GM04503 (cell line): ENCODE data around the gene CD320.
"Not testable (repeated sequence)": the region's sequence is repeated elsewhere in the genome, so short reads cannot be mapped to it uniquely, and the experiment has no call there.

Experiments used
- DNase-seq: peaks from one replicate; pipeline ENCODE4 v3.0.0-alpha.2; 2012; ENCODE audit warnings: low read depth

CD320 gene

DNA sequence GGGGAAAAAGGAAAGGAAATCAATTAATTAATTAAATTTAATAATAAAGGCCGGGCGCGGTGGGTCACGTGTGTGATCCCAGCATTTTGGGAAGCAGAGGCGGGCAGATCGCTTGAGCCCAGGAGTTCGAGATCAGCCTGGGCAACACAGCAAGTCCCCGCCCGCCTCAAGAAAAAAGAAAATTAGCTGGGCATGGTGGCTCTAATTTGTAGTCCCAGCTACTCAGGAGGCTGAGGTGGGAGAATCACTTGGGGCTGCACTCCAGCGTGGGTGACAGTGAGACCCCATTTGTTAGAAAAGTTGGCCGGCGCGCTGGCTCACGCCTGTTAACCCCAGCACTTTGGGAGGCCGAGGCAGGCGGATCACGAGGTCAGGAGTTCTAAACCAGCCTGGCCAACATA lies 733 bp upstream of the CD320 start:
- no peak for DNase-seq

DNA sequence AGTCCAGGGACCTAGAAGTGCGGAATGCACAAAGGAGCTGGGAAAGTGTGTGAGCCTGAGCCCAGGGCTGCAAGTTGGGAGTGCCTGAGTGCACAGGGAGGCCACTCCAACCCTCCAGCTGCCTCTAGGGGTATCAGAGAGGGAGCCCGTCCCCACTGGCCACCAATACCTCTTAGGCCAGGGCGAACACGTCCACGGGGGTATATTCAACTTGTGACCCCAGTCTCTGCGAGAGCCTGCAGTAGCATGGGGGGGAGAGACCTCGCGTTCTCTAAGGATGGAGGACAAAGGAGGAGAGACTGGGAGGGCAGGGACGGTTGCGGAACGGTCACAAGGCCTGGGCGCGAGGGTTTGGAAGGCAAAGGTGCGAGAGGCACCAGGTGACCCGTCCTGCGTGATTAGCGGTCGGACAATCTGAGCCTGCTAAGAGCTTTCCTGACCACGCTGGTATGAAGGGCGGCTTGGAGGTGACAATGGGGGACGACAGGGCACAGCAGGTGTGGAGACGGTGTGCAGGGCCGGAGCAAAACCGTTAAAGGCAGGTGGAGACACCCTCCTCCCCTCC lies 676 bp downstream of the CD320 start:
- DNase-seq = no peak

DNA sequence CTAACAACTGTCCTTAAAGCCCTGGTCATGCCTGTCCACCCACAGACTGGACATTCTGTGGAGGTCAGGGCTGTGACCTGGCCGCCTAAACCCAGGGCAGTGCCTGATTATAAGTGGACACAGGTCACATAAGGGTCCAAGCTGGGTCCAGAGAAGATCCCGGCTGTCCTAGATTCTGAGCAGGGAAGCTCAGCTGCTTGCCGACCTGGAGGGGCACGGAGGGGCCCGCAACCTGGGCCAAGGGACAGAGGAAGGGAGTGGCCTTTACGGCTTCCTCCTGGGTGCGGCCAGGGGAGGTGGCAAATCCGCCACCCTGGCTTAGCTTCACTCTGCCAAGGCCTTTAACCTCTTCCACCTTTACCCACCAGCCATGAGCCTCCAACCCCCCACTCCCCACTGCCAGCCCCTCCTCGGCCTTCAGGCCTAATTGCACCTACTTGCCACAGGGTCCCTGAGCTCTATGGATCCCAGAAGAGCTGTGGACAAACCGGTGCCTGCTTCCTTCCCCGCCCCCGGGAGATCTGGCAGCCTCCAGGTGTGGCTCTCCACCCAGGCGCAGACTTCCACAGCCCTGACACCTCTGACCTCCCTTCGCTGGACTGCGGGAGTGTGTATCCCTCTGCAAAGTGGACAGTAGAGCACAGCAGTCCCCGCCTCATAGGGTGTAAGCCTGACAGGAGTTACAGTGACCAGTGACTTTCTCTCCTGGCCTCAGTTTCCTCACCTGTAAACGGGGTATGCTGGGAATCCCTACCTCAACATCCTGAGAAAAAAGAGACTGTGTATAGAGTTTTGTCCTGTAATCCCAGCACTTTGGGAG lies 1.7 kb downstream of the CD320 start:
- DNase-seq = no peak

DNA sequence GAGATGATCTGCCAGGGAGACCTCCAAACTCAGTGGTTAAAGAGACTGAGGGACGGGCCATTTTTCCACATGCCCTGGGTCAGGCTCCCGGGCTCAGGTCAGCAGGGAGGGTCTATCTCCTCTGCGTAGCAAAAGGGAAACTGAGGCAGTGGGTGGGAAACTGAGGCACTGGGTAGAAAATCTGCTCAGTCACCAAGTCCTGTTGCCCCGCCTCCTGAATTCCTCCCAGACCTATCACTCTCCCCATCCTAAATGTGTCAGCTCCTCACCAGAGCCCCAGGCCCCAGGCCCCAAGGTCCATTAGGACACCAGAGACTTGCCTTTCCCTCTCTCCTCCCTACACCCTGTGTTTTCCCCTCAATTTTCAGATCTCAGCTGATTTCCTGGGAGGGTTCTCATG lies 2.4 kb downstream of the CD320 start:
- no peak for DNase-seq

DNA sequence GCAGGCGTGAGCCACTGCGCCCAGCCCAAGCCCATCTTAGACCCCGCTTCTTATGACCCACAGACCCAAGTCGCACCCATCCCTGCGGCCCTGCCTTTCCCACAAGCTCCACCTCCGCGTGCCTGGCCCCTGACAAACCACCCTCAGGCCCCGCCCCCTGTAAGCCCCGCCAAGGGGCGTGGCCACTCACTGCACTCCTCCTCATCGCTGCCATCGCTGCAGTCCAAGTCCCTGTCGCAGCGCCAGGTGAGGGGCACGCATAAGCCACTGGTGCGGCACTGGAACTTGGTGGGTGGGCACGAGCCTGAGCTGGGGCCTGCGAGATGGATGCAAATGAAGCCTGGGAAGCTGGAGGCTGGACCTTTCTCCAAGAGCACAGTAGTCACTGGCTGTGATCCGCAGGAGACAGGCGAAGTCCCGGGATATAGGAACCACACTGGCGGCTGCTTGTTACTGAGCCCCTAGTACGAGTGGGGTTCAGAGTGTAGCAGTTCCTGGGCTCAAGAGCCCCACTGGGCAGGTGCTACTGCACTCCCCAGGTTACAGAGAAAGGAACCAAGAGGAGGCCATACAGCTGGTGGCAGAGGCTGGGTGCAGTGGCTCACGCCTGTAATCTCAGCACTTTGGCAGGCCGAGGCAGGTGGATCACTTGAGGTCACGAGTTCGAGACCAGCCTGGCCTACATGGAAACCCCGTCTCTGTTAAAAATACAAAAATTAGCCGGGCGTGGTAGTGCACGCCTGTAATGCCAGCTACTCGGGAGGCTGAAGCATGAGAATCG lies 3.1 kb downstream of the CD320 start:
- no peak for DNase-seq

DNA sequence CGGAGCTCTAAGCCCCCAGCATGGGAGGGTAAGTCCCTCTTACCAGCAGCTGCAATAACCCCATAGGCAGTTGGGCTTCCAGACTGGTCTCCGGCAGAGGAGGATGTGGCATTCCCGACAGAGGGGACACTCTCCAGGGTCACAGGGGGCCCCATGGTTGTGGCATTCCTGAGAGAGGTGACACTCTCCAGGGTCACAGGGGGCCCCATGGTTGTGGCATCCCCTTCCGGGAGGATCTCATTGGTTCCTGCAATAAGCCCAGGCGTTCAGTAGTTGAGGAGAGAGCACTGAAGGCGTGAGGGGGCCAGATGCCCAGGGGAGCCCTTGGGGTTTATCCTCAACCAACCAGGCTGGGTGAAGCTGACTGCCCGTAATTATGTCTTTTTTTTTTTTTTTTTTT lies 5.4 kb downstream of the CD320 start:
- DNase-seq = no peak

DNA sequence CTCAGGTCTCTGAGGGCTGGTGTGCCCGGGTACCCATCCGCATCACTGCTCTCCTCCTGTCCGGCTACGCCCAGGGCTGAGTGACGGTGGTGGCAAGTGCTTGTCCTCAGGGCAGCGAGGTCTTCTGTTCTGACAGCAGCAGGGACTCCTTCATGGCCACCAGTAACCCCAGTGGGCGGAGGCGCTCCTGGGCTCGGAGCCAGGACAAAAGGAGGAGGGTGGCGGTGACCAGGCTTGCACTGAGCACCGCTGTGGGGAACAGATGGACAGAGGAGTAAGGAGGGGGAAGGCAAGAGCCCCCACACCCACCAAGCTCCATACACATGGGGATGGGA lies 5.8 kb downstream of the CD320 start:
- DNase-seq = no peak

DNA sequence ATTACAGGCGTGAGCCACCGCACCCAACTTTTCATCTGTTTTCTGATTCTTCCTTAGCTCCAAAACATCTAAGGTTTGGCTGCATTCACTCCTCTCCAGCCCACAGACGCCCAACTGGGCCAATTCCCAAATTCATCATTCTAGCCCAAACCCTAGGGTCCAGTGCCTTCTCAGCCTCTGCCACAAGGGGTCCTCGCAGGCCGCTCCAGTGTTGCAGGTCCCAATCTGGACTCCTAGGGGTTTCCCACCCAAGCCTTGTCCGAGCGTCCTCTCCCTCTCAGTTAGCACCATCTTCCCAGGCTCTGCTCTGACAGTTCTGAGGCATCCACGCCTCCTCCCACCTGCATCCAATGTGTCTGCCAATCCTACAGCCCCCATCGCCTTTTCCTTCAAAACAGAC lies 16.8 kb downstream of the CD320 start:
- DNase-seq = not testable (repeated sequence)

DNA sequence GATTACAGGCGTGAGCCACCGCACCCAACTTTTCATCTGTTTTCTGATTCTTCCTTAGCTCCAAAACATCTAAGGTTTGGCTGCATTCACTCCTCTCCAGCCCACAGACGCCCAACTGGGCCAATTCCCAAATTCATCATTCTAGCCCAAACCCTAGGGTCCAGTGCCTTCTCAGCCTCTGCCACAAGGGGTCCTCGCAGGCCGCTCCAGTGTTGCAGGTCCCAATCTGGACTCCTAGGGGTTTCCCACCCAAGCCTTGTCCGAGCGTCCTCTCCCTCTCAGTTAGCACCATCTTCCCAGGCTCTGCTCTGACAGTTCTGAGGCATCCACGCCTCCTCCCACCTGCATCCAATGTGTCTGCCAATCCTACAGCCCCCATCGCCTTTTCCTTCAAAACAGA lies 31.6 kb downstream of the CD320 start:
- not testable (repeated sequence) for DNase-seq

DNA sequence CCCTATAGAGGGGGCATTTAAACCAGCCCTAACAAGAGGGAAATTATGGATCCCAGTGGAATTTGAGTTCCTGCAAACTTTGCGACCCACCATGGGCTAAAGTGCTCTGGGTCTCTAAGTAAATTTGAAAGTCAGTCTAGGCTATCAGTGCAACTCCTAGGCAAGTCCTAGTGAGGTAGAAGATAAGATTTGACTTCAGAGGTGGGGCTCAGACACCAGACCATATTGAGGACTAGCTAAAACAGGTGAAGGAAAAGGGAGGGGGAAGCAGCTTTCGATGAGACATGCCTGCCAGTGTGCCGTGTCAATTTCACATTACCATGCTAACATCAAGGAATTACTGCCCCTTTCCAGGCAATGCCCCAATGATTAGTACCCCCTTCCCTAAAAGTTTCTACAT lies 38.4 kb downstream of the CD320 start:
- no peak for DNase-seq

DNA sequence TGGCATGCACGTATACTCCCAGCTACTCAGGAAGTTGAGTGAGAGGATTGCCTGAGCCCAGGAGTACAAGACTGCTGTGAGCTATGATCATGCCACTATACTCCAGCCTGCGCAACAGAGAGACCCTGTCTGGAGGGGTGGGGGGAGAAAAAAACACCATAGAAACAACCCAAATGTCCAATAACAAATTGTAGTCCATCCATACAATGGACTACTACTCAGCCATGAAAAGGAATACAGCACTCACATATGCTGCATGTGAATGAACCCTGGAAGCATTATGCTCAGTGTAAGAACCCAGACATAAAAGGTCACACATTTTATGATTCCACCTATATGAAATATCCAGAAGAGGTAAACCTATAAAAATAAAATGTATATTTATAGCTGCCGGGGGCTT lies 42.3 kb downstream of the CD320 start:
- DNase-seq = no peak

DNA sequence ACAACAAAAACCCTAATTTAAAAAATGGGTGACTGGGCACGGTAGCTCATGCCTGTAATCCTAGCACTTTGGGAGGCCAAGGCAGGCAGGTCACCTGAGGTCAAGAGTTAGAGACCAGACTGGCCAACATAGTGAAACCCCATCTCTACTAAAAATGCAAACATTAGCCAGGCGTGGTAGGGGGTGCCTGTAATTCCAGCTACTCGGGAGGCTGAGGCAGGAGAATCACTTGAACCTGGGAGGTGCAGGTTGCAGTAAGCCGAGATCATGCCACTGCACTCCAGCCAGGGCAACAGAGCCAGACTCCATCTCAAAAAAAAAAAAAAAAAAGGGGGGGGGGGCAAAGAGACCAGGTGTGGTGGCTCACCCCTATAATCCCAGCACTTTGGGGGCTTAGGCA lies 43.9 kb downstream of the CD320 start:
- DNase-seq = not testable (repeated sequence)

DNA sequence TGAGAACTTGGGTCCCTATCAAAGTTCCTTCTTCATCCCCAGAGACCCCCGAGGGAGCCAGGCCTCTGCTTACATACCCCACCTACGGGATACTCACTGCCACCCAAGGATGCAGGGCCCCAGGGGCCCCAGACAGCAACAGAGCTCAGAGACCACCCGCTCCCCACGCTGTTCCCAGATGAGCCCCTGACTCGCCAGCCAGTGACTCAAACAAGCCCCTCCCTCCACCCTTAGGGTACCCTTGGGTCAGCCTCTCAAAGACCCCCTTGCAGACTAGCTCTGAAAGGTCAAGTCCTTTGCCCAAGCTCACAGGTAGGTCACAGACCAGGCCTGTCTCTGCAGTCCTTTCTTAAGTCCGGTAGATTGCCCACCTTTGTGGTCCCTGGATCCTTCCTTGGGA lies 45.7 kb downstream of the CD320 start:
- DNase-seq = no peak

DNA sequence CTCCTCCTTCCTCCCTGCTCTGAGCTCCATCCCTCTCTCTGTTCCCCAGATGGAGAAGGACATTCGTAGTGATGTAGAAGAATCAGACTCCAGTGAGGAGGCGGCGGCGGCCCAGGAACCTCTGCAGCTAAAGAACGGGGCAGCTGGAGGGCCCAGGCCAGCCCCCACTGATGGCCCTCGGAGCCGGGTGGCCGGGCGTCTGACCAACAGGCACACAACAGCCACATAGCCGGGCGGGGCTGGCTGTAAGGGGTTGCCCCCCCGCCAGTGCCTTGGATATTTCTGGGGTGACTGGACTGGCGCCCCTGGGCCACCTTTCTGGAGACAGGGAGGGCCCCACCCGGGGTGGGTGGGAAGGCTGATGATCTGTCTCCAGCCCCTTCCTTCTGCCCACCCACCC lies 46.3 kb downstream of the CD320 start:
- DNase-seq = no peak

DNA sequence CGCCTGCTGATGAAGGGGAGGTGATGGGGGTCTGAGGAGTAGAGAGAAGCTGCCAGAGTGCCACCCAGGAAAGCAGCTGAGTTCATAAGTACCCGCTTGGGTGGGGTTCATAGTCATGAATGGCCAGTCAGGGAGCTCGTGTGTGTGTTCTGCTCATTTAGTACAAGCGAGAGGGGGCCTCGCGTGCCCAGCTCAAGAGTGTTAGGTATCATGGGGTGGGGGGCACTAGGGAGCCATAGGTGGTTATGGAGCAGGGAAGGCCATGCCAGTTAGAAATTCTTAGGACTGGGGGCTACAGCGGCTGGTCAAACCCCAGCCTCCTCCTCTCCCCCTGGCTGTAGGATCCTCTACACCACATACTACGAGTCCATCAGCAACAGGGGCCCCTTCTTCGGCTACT lies 46.8 kb downstream of the CD320 start:
- DNase-seq = no peak

DNA sequence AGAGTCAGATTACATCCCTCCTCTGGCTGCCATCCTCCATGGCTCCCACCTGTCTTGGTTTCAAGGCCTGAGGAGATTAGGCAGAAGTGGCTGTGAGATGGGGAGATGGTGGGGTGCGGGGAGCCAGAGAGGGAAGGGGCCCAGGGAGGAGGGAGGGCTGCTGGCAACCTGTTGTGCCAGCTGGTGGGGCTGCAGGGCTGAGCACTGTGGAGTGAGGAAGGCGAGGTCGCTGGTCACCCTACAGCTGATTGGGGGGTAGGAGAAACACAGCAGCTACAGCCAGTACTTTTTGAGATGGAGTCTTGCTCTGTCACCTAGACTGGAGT lies 48.3 kb downstream of the CD320 start:
- DNase-seq = no peak

DNA sequence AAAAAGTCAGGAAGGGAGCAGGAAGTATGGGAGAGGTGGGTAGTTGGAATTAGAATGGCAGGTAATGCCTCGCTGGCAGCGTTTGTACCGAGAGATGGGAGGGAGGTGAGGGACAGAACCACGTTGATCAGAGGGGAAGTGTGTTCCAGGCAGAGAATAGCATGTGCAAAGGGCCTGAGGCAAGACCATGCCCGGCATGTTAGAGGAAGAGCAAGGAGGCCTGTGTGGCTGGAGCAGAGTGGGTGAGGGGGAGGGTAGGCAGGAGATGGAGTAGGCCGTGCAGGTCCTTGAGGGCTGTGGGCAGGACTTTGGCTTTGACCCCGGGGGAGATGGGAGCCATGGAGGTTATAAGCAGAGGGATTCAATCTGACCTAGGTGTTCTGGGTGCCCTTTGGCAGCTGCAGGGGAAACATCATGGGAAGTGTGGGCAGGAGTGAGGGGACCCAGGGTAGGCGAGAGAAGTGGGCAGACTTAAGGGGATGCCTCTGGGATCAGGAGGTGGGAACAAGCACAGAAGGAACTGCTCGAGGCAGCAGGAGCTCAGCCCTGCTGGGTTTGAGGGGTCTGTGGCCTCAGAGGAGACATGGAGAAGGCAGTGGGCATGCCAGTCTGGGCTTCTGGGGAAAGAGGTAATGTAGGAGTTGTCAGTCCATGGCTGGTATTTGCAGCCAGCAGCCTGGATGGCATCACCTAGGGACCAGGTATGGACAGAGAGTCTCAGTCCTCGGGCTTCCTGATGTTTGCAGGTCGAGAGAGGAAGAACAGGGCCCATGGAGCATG lies 48.8 kb downstream of the CD320 start:
- DNase-seq = no peak

DNA sequence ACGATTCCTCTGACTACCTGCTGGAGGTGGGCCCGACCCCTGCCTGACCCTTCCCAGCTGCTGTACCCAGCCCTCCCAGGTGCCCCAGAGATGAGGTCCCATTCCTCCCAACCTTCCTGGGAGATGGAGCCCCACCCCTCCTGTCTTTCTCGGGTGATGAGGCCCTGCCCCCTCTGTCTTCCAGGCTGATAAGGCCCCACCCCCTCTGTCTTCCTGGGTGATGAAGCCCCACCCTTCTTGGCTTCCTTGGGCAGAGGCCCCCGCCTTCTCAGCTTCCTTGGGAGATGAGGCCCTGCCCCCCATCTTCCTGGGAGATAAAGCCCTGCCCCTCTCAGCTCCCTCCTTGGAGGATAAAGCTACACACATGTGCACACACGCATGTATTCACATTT lies 51.1 kb downstream of the CD320 start:
- no peak for DNase-seq

DNA sequence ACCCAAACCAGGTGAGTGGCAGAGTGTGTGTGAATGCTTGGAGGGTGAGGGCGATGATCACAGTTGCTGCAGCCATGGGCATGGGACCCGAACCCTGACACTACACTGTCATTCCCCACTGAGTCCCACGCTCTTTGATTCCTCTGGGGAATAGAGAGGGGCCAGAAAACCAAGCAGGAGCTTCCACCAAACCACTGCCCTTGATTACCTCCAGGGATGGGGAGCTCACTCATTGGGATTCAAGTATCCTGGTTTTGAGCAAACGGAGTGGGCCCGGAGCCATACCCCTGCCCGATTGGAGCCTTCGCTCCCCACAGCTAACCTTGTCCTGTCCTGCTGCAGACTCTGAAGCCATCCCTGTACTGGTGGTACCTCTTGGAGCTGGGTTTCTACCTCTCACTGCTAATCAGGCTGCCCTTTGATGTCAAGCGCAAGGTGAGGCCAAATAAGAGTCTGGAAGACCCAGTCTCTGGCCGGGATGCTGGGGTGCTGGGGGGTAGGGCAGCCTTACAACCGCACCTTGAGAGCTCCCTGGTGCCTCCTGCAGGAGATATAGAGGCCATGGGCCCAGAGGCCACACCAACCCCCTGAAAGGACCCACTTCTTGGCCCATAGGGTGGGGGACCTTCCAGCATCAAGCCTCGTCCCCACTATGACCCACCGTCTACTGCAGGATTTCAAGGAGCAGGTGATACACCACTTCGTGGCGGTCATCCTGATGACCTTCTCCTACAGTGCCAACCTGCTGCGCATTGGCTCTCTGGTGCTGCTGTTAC lies 51.7 kb downstream of the CD320 start:
- DNase-seq = no peak

DNA sequence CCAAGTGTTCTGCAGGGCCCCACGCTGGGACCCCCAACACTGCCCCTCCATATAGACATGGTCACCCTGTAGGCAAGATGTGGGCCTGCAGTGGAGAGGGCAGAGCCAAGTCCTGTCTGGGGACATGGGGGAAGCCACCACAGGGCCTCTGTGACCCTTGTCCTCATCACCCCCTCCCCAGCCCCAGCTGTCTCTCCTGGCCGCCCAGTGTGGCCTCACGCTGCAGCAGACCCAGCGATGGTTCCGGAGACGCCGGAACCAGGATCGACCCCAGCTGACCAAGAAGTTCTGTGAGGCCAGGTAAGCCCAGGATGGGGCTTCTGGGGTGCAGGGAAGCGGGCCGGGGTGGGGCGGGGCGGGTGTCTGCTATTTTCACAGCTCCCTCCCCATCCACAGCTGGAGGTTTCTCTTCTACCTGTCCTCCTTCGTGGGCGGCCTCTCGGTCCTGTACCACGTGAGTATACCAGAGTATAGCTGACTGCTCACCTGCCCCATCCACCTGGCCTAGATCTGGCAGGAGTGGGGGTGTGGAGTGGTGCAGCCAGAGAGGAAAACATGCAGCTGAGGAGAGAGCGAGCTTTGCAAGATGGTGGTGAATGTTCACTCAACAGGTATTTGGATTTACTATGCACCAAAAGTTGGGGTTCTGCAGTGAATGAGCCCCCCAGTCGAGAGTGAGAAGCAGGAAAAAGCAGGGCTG lies 52.6 kb downstream of the CD320 start:
- DNase-seq = no peak

DNA sequence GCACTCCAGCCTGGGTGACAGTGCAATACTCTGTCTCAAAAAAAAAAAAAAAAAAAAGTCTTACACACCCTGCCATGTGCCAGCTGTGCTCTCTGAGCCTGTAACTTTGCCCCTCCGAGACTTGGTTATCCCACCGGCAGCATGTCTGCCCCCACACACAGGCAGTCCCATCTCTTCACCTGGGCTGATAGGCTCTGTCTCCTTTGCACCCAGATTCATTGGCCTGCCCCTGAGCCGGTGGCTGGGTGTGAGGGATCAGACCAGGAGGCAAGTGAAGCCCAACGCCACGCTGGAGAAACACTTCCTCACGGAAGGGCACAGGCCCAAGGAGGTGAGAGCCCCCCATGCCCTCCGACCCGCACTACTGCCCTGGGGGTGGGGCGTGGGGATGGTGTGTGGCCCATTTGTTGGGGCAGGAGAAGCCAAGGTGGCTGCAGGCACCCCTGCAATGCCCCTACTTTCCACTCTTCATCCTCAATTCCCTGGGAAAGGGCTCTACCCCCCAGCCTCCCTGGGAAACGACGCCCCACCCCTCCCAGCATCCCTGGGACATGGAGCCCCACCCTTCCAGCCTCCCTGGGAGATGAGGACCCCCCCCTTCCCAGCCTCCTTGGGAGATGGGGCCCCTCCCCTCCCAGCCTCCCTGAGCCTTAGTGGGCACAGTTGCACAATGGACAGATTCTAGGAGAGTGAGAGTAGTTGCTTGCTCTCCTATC lies 53.7 kb downstream of the CD320 start:
- no peak for DNase-seq
